Ecto neural progenitor cell (in vitro differentiated cells): ENCODE results near the gene TIRAP.
A peak's percentile ranks its signal among the peaks of the same experiment; 100 is the strongest.
"Not testable (repeated sequence)": the region's sequence is repeated elsewhere in the genome, so short reads cannot be mapped to it uniquely, and the experiment has no call there.

Experiments used
- DNase-seq: peaks from one replicate; pipeline ENCODE4 v3.0.0-alpha.2; 2018; ENCODE audit warnings: low spot score

Gene TIRAP

GRCh38 chr11:126284829-126285228 is 1.9 kb downstream of the TIRAP start:
- no peak for DNase-seq

GRCh38 chr11:126288237-126288636 is 5.3 kb downstream of the TIRAP start:
- DNase-seq, result no peak

DNA sequence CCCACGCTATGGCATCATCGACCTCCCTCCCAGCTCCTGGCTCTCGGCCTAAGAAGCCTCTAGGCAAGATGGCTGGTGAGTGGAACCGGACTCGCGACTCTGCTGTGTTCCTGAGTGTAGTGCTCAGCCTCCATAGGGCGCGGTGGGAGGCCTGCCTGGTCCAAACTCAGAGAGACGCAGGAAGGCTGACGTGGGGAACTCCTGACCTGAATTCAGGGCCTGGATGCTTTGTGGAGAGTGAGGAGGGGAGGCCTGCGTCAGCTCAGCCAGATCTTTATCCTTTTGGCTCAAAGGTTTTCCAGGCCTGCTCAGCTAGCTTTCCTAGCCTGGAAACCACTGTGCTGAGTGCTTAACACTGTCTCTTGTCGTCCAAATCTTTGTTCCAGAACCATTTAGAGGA is 8.0 kb downstream of the TIRAP start:
- DNase-seq, result no peak

GRCh38 chr11:126293726-126294125 is 10.8 kb downstream of the TIRAP start:
- DNase-seq, result no peak

GRCh38 chr11:126297004-126297403 is 14.1 kb downstream of the TIRAP start:
- DNase-seq, result no peak

DNA sequence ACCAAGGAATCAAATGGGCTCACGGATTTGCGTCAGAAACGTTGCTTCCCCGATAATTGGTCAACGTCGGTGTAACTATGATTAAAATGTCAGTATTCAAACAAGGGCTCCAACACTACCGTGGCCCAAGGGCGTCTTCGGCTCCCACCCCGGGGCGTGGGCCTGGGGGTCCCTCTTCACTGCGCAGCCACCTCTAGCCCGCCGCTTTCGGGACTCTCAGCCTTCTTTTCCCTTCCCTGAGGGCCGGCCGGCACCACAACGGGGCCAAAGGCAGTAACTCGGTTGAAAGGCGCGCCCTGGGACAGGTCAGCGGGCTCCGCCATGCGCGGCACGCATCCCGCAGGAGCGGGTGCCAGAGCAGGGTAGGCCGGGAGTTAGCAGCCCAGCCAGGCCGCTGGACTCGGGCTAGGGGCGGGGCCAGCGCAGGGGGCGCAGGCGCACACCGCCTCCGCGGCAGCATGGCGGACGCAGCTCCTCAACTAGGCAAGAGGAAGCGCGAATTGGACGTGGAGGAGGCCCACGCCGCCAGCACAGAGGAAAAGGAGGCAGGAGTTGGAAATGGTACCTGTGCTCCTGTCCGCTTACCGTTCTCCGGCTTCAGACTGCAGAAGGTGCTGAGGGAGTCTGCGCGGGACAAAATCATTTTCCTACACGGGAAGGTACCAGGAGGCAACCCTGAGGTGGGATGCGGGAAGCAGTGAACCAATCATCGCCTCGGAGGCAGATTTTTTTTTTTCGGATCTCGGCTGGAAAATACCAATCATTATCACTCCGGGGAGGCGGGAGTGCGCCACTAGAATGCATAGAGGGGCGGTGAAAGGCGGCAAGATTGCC is 20.9 kb downstream of the TIRAP start, which contains the start of gene DCPS:
Gene DCPS, plus strand, starts transcription at position 438 of the 834 bp plus-strand sequence. Its CDS starts 21 bp downstream, at position 459.
- DNase-seq, result peak; percentile 95

DNA sequence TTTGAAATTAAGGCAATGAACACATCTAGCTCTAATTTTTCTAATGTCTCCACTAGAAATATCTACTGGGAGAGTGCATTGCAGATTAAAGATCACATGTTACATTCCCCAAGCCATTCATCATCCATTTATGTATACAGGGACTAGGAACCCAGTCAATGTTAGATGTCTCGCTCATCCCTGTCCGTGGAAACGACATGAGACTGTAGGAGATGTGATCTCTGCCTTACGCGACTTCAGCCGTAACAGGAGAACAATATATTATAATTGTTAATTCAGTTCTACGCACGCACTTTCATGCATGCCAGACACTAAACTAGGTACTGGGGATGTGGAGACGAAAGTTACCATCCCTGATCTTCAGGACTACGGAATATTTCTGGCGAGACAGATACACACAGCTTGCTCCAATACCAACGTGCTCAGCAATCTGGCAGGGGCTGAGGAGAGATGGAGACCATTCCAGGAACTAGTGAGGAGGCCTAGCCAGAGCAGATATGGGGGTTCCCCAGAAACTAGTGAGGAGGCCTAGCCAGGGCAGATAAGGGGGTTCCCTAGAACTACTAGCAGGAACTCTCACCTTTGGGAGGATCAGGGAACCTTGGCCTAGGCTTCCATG is 21.7 kb downstream of the TIRAP start:
- no peak for DNase-seq

DNA sequence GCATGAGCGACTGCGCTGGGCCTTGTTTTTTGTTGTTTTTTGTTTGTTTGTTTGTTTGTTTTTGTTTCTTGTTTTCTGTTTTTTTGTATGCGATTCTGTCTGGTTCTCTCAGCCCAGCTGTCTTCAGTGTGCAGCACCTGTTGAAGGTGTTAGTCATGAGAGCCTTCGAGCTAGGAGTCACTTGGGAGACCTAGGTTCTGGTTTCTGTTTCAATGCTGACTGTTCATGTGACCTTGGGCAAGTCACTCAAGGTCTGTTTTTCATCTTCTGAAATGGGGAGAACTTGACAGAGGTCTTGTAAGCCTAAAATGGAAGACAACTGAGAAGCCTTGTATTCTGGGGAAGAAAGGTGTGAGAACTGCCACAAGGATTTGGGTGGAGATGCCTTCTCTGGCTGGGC is 22.8 kb downstream of the TIRAP start:
- no peak for DNase-seq

DNA sequence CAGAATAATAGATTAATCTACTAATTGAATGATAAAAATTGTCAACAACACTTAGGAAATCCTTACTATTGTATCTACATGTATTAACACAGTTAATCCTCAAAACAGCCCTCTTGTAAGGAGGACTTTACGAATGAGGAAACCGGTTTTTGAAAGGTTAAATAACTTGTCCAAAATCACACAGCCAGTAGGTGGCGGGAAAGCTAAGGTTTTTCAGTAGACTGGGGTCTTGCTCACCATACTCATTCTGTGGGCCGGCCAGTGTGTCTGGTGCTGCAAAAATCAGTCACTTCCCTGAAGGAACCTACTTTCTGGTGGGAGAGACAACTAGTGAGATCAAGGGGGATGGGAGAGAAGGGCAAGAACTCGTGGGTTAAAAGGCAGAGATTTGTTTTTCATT is 24.8 kb downstream of the TIRAP start:
- DNase-seq, result no peak

DNA sequence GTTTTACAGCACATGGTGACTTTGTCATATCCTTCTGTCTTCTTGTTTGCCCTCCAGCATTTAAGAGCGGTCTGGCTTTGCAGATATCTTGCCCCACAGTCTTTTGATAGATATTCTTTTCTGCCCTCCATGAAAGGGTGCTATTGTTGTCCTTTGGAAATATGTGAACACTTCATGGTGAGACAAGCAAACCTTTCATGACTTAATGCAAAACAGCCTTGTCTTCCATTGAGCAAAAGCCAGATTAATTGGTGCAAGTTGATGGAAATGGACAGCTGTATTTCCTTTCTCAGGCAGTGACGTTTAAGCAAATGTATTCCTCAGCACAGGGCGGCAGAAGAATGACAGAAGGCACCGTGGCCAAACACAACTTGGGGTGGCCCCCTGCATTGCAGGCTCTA is 25.4 kb downstream of the TIRAP start:
- DNase-seq, result no peak

DNA sequence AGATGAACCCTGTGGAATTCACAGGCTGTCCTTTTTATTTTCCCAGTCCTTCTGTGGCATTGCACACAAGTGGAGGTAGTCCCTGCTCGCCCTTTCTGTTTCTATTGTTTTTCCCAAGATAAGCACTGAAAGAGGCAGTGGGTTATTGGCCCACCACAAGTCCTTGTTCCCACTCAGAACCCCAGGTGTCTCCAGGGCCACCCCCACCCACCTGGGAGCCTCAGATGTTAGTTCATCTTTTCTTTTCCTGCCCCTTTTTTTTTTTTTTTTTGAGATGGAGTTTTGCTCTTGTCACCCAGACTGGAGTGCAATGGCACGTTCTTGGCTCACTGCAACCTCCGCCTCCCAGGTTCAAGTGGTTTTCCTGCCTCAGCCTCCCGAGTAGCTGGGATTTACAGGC is 25.9 kb downstream of the TIRAP start:
- not testable (repeated sequence) for DNase-seq

DNA sequence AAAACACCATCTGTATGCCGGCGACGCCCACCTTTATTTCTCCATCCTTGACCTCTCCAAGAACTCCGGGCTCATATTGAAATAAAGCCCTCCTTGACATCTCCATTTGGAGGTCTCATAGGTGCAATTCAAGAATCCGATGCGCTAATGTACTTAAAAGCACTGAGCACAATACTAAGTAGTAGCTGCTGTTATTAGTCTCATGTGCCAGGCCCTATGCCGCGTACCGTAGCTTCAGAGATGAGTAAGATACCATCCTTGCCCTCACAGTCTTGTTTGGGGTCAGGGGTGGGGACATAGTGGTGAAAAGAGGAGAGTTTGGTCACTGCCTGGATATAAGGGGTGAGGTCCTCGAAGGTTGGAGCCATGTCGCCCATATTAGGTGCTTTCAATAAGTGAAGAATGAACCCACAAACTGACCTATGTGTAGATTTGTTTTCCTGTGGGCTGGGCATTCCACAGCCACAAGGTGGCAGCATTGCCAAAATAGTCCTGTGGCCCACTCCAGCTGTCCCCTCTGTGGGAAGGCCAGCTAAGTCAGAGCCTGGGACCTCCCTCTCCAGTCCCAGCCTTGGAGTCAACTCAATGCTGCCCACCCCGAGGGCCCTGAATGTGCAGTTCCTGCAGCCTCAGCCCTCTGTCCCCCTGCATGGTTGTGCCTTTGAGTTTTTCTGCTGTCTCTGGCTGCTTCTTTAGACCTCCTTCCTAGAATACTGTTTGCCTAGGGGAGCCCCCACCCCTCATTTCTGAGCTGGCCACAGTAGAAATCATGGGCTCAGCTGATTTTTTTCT is 27.5 kb downstream of the TIRAP start:
- peak; percentile 82 for DNase-seq

DNA sequence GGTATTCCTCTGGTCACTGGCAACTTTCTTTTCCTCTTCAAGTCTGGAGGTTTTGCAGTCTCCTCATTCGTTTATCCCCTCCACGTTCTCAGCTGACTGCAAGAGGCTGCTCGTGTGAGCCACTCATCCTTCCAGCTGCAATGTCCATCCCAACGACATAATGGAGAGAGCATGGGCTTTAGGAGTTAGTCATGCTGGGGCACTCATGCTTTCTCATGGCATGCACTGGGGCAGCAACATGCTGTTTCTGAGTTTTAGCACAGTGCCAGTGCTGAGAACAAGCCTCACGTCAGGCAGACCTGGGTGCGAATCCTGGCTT is 28.1 kb downstream of the TIRAP start:
- no peak for DNase-seq

DNA sequence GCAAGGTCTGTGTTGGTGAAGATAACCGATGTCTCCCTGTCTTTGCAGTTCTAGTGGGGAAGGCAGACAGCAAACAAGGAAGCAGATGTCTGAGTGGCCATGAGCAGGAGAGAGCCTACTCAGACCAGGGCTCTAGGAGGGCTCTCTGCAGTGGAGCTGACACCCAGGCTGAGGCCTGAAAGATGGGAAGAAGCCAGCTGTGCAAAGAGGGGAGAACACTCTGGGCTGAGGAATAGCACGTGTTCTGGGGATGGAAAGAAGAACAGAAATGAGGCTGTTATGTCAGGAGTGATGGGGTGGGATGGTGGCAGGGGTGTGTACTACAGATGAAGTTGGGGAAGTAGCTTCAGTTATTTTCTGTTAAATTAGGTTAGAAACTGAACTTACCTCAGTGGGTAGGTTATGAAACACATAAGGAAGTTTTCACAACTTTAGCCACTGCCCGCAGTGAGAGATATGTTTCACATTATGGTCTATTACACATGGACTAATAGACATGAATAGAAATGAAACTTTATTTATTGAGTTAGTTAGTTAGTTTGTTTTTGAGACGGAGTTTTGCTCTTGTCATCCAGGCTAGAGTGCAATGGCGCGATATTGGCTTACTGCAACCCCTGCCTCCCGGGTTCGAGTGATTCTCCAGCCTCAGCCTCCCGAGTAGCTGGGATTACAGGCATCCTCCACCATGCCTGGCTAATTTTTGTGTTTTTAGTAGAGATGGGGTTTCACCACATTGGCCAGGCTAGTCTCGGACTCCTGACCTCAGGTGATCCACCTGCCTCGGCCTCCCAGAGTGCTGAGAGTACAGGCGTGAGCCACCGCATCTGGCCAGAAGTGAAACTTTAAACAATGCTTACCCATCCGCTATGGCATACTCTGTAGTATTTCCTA is 28.8 kb downstream of the TIRAP start:
- DNase-seq, result no peak

DNA sequence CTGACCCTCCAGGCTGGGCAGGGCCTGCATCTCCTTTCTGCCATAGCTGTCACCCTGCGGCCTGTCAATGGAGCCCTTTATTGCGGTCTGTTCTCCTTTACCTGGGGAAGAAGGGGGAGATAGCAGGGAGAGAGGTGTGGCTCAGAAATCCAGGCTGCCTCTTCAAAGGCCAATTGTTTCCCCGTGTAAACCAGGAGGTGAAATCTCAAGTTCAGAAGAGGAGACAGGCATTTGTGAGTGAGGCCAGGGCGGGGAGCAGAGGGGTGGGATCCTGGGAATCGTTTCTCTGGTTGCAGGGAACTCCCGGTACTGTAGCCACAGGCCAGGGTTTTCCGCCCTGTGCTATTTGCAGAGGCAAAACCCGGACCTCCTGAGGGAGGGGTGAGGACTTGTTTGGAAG is 30.1 kb downstream of the TIRAP start:
- no peak for DNase-seq

DNA sequence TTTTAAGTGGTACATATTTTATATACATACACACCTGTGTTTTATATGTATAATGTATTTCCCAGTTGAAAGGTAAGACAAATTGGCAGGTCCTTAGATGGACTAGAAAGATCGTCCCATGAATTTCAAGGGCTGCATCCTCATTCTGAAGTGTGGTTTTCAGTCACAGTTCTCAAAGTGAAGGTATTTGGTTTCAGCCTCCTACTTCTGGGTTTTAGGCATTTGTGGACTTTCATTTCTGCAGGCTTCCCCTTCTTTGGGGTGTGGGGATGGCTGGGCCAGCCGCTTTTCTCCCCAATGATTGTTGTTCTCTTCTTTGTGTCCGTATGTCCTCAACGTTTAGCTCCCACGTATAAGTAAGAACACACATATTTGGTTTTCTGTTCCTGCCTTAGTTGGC is 30.9 kb downstream of the TIRAP start:
- no peak for DNase-seq

- no peak for DNase-seq
These were observed 34.5 kb downstream of the TIRAP start for GRCh38 chr11:126317432-126317755.

GRCh38 chr11:126317756-126318573 is 35.1 kb downstream of the TIRAP start:
- DNase-seq, result no peak

- DNase-seq, result no peak
These were observed 35.9 kb downstream of the TIRAP start for GRCh38 chr11:126318574-126319373.

DNA sequence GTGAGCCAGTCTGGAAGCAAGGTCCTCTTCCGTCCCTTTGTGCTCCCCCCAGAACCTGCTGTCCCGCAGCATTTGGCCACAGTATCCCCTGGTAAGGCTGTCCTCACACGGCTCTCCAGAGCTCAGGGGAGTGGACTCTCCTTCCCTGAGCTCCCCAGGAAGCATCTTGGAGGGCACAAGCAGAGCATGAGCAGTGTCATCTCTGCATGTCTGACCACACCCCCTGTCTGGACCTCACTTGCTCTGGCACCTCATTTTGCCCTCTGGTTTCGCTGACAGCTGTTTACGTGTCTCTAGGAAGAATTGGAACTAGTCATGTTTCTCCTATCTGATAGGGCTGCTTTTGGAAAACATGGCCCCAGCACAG is 36.5 kb downstream of the TIRAP start:
- DNase-seq, result no peak
